Esophagus muscularis mucosa (tissue), 4 donors: ENCODE data around the gene PLAAT4. TPM values are rescaled to one million over a fixed set of nuclear protein-coding genes. Genes with fewer than 3 reads are reported as not detected.
A peak's percentile ranks its signal among the peaks of the same experiment; 100 is the strongest.
"Not testable (repeated sequence)": the region's sequence is repeated elsewhere in the genome, so short reads cannot be mapped to it uniquely, and the experiment has no call there.

Experiments used
- DNase-seq: peaks from one replicate; pipeline ENCODE4 v3.0.0-alpha.2; 2017; ENCODE audit errors: extremely low spot score
- H3K27ac ChIP-seq, 4 donors: fragments of 200-600 bp; sonication (generic); replicated peaks in 1 of 4; 1 replicate in 3 of 4; 2 replicates in 1 of 4; pipeline ENCODE4 v1.5.1; 2016 to 2019; ENCODE audit warnings: mild to moderate bottlenecking in 1 of 4
- H3K27me3 ChIP-seq, 4 donors: fragments of 200-600 bp; sonication (generic); one replicate each; pipeline versions ENCODE4 v1.5.1 to v1.6.0; 2016 to 2019
- H3K36me3 ChIP-seq, 4 donors: fragments of 200-600 bp; sonication (generic); one replicate each; pipeline ENCODE4 v1.5.1; 2016 to 2019
- H3K4me1 ChIP-seq, 4 donors: fragments of 200-600 bp; sonication (generic); one replicate each; pipeline ENCODE4 v1.5.1; 2016 to 2019
- H3K4me3 ChIP-seq, 4 donors: fragments of 200-600 bp; sonication (generic); 1 replicate in 2 of 4; 2 replicates in 2 of 4; pipeline ENCODE4 v1.5.1; 2016 to 2019; ENCODE audit warnings: mild to moderate bottlenecking in 4 of 4, moderate library complexity in 1 of 4
- H3K9me3 ChIP-seq, 4 donors: fragments of 200-600 bp; sonication (generic); 1 replicate in 3 of 4; 2 replicates in 1 of 4; pipeline ENCODE4 v1.5.1; 2016 to 2019
- EP300 ChIP-seq: sonication (generic); formaldehyde crosslinking; IDR thresholded peaks from one replicate; pipeline ENCODE4 v1.6.1; 2017; ENCODE audit warnings: antibody characterized with exemption
- POLR2A ChIP-seq: fragments of 450-650 bp; IDR thresholded peaks from one replicate; pipeline ENCODE4 v1.6.1; 2017; ENCODE audit warnings: antibody characterized with exemption, moderate library complexity, mild to moderate bottlenecking, low read depth
- POLR2AphosphoS5 ChIP-seq, 2 donors: sonication (generic); formaldehyde crosslinking; IDR thresholded peaks; one replicate each; pipeline ENCODE4 v1.6.1; 2017; ENCODE audit warnings: antibody characterized with exemption in 2 of 2
- WGBS: methylation state at CpG from one replicate; pipeline ENCODE4 v1.1.5; 2018; 5-methylcytosine and 5-hydroxymethylcytosine counted together
- intact Hi-C: fragments of 100-400 bp; cut with DNase I; formaldehyde crosslinking; loops from one replicate; pipeline ENCODE4 v1.15.1; 2023
- total RNA-seq, 4 donors: library from RNA; depleted of rRNA; stranded (reverse); fragments of >200 nt; gene quantifications; one replicate each; pipeline versions ENCODE4 v1.1.0 to v1.2.1, GENCODE V29; 2016
- TF ChIP-seq, protein P1 (sequence below), 3 experiments: fragments of 200-600 bp in 2 of 3; fragments of 450-650 bp in 1 of 3; sonication (generic) in 2 of 3; IDR thresholded peaks; one replicate each; pipeline ENCODE4 v1.5.1; 2017 to 2019; ENCODE audit warnings: antibody characterized with exemption in 3 of 3, mild to moderate bottlenecking in 2 of 3, moderate library complexity in 1 of 3

Gene PLAAT4
- total RNA-seq, 4 donors from 2014 or later = 9.1 to 28.0 (median 20.1) TPM

DNA sequence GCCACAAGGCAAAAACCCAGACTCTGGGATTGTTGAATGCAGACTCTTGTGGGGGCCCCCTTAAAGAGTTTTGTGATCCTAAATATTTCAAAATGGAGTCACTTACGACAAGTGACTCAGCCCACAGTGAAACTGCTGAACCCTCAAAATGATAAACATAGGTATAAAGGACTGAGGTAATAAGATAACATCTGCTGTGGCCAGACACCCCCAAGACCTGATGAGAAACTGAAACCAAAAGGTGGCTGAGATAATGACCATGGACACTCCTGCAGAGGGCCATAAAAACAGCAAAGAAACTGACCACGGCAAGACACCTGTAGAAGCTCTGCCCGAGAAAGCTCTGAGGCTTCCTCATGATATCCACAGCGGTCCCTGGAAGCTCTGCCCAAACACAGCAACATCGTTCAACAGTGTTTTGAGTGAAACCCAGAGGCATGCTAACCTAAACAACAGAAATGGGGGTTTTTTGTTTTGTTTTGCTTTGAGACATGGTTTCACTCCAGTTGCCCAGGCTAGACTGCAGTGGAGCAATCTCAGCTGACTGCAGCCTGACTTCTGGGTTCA, 1.6 kb upstream of the PLAAT4 start:
- TF ChIP-seq EP300 (no peak), POLR2A (no peak), POLR2AphosphoS5 (IDR thresholded peaks at IDR 0.05) (no peak)
- TF ChIP-seq, protein P1, sequence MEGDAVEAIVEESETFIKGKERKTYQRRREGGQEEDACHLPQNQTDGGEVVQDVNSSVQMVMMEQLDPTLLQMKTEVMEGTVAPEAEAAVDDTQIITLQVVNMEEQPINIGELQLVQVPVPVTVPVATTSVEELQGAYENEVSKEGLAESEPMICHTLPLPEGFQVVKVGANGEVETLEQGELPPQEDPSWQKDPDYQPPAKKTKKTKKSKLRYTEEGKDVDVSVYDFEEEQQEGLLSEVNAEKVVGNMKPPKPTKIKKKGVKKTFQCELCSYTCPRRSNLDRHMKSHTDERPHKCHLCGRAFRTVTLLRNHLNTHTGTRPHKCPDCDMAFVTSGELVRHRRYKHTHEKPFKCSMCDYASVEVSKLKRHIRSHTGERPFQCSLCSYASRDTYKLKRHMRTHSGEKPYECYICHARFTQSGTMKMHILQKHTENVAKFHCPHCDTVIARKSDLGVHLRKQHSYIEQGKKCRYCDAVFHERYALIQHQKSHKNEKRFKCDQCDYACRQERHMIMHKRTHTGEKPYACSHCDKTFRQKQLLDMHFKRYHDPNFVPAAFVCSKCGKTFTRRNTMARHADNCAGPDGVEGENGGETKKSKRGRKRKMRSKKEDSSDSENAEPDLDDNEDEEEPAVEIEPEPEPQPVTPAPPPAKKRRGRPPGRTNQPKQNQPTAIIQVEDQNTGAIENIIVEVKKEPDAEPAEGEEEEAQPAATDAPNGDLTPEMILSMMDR (IDR thresholded peaks at IDR 0.05) = no peak
- no peak for DNase-seq
- intact Hi-C loops = no loop called here
- peaks cover 0 to 5% (median 0%) of the 10 kb centered on the region in 4 donors for H3K36me3 ChIP-seq
- 97% methylated on average over 5 of the region's 5 CpGs for WGBS
- H3K4me1 ChIP-seq = peaks cover 31 to 47% (median 37%) of the 10 kb centered on the region in 4 donors
- peak overlapping the region in 1 of 4 donors; percentile 94 for H3K27ac ChIP-seq
- H3K4me3 ChIP-seq = no peak overlapping the region
- H3K9me3 ChIP-seq = no peaks in the 10 kb centered on the region
- no peaks in the 10 kb centered on the region for H3K27me3 ChIP-seq

DNA sequence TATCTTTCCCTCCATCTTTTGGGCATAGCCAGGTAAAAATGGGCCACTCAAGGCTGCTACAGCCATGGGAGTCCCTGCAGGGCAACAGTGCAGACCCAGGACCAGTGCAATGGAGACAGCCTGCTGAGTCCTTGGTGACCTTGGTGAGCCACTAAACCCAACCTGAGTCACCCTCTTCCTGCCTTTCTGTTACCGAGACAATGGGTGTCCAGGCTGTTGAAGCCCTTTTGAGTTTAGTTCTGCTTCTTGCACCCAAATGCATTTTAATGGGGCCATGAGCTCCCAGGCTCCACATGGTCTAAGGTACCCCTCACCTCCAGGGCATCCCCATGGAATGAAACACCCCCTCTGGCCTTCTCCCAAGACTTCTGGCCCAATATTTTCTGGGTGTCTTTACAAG, 874 bp upstream of the PLAAT4 start:
- intact Hi-C loops = no loop called here

DNA sequence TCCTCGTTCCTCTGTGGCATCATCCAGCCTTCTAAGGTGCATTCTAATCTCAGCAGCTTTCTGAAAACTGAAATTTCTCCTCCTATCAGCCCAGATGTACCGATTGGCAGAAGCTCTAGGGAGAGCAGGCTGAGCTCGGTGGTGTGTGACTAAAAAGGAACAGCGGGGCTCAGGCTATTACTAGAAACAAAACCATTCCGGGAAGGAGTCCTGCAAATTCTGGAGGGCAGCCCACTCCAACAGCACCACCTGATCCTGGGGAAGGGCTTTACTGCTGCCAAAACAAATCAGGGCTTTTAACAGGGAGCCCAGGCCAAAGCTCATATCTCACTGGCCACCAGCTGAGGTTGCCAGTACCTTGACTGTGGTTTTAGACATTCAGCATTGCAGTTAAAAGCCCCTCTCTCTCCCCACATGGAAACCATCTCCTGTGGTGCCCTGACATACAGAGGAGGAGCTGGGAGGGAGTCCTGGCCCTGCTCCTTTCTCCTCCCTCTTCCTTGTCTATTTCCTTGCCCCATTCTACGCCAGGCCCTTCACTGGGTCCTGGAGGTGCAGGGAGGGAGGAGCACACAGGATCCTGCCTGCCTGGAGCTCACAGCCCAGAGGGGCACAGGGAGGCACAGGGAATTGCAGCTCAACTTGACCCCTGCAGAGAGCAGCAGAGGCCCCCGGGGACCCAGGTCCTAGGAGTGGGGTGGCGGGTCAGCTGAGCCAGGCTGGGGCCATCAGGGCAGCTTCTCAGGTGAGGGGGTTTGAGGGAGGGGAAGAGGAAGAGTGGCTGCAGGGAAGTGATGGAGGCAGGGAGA, 889 bp downstream of the PLAAT4 start:
- 47% methylated on average over 5 of the region's 8 CpGs for WGBS
- H3K9me3 ChIP-seq = no peaks in the 10 kb centered on the region
- peak; percentile 95 for DNase-seq
- peak overlapping the region; percentile 86 to 95 (median 93) for H3K27ac ChIP-seq
- peak overlapping the region; percentile 49 to 63 (median 55) for H3K4me3 ChIP-seq
- H3K4me1 ChIP-seq = peaks cover 30 to 42% (median 31%) of the 10 kb centered on the region in 4 donors
- peaks cover 0 to 11% (median 0%) of the 10 kb centered on the region in 4 donors for H3K36me3 ChIP-seq
- TF ChIP-seq EP300 = no peak
- TF ChIP-seq POLR2AphosphoS5 (IDR thresholded peaks at IDR 0.05) = peak; percentile 72 to 77
- no peaks in the 10 kb centered on the region for H3K27me3 ChIP-seq
- intact Hi-C loops = no loop called here

More for the DNA sequence above, 874 bp upstream of the PLAAT4 start:
- Histone ChIP-seq H3K27me3 (no peaks in the 10 kb centered on the region), H3K4me1 (peaks cover 31 to 47% (median 37%) of the 10 kb centered on the region in 4 donors), H3K36me3 (peaks cover 0 to 9% (median 0%) of the 10 kb centered on the region in 4 donors), H3K27ac (peak overlapping the region; percentile 86 to 95 (median 93)), H3K9me3 (no peaks in the 10 kb centered on the region), H3K4me3 (no peak overlapping the region)
- no peak for DNase-seq
- 78% methylated on average over 1 of the region's 1 CpG for WGBS
- TF ChIP-seq, protein P1 (IDR thresholded peaks at IDR 0.05) = no peak
- TF ChIP-seq POLR2A = no peak
- no peak for TF ChIP-seq EP300
- no peak for TF ChIP-seq POLR2AphosphoS5 (IDR thresholded peaks at IDR 0.05)

DNA sequence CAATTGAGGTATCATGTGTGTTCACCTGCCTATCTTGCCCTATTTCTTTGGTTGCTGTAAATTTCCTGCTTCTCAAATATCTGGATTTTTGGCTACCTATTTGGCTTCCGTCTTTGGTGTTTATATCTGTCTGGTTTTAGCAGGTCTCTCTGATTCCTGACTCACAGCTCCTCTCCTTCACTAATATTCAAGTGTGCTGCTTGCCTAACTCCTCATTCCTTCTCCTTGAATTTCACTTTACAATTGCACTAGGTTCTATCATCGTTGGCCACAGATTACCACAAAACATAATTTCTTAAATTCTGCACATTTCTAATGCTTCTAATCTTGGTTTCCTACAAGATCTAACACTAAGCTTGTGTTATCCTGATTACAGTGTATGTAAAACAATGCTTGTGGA, 5.9 kb downstream of the PLAAT4 start:
- 67% methylated on average over 2 of the region's 2 CpGs for WGBS
- Histone ChIP-seq H3K4me1 (peaks cover 12 to 22% (median 16%) of the 10 kb centered on the region in 4 donors), H3K36me3 (peaks cover 0 to 56% (median 10%) of the 10 kb centered on the region in 4 donors)
- intact Hi-C loops, H3K4me3 ChIP-seq, H3K27ac ChIP-seq, DNase-seq, H3K9me3 ChIP-seq, H3K27me3 ChIP-seq: not testable (repeated sequence)

DNA sequence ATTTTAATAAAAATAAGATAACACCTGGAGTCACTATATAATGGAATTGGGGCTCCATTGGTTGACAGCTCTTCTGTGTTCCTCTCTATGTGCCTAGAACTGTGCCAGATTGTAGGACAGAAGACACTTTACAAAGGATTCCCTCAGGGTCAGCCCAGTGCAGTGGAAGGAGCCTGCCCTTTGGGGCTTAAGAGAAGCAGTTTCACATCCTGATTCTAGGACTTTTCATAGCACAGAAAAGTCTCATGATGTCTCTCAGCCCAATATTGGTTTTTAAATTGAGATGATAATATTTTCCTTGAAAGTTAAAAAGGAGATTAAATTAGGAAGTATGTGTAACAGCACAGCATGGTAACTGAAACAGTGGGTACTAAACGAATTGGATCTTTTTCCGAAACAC, 7.1 kb downstream of the PLAAT4 start:
- H3K4me3 ChIP-seq = no peak overlapping the region
- WGBS = 86% methylated on average over 2 of the region's 2 CpGs
- peaks cover 2 to 10% (median 4%) of the 10 kb centered on the region in 4 donors for H3K4me1 ChIP-seq
- H3K27ac ChIP-seq = no peak overlapping the region
- peaks cover 0 to 59% (median 10%) of the 10 kb centered on the region in 4 donors for H3K36me3 ChIP-seq
- H3K27me3 ChIP-seq = no peaks in the 10 kb centered on the region
- intact Hi-C loops = no loop called here
- no peak for TF ChIP-seq POLR2A
- no peak for TF ChIP-seq EP300
- TF ChIP-seq POLR2AphosphoS5 (IDR thresholded peaks at IDR 0.05) = no peak
- TF ChIP-seq, protein P1 (IDR thresholded peaks at IDR 0.05) = no peak
- no peak for DNase-seq
- no peaks in the 10 kb centered on the region for H3K9me3 ChIP-seq
